GM19395 (cell line): ENCODE measurements around the gene ATP9B.

Source experiments
- ATAC-seq: cut with Tn5 transposase; IDR thresholded peaks from one replicate; pipeline ENCODE4 v1.9.1; 2021; ENCODE audit warnings: mild to moderate bottlenecking, moderate library complexity; ENCODE audit not compliant: unreplicated experiment

ATP9B gene

GRCh38 chr18:79068937-79069716 lies at the start of gene ATP9B:
TSS of gene ATP9B (plus strand) at chr18:79069394. CDS start at chr18:79069411, 17 bp downstream.
- ATAC-seq: peak; percentile 87

- ATAC-seq: no peak
Measured at GRCh38 chr18:79019881-79020280, 49.3 kb upstream of the ATP9B start.

GRCh38 chr18:79022603-79023002 lies 46.6 kb upstream of the ATP9B start:
- ATAC-seq: no peak

GRCh38 chr18:79026491-79026890 lies 42.7 kb upstream of the ATP9B start:
- no peak for ATAC-seq

- ATAC-seq: no peak
Measured at GRCh38 chr18:79030680-79031079, 38.5 kb upstream of the ATP9B start.

- ATAC-seq: no peak
Measured at GRCh38 chr18:79042276-79042675, 26.9 kb upstream of the ATP9B start.

- ATAC-seq: no peak
Measured at GRCh38 chr18:79043288-79043687, 25.9 kb upstream of the ATP9B start.

GRCh38 chr18:79046522-79046921 lies 22.7 kb upstream of the ATP9B start:
- no peak for ATAC-seq

- ATAC-seq: no peak
Measured at GRCh38 chr18:79047556-79048244, 21.5 kb upstream of the ATP9B start.

- no peak for ATAC-seq
Measured at GRCh38 chr18:79048245-79048632, 21.0 kb upstream of the ATP9B start.

GRCh38 chr18:79049506-79049905 lies 19.7 kb upstream of the ATP9B start:
- no peak for ATAC-seq

- ATAC-seq: no peak
Measured at GRCh38 chr18:79050005-79050404, 19.2 kb upstream of the ATP9B start.

GRCh38 chr18:79056827-79057367 lies 12.3 kb upstream of the ATP9B start:
- ATAC-seq: no peak

- ATAC-seq: peak; percentile 86
Measured at GRCh38 chr18:79058007-79058406, 11.2 kb upstream of the ATP9B start.

GRCh38 chr18:79062806-79063205 lies 6.4 kb upstream of the ATP9B start:
- ATAC-seq: no peak

- no peak for ATAC-seq
Measured at GRCh38 chr18:79064228-79064627, 5.0 kb upstream of the ATP9B start.

- ATAC-seq: no peak
Measured at GRCh38 chr18:79065802-79066201, 3.4 kb upstream of the ATP9B start.

- no peak for ATAC-seq
Measured at GRCh38 chr18:79067611-79068010, 1.6 kb upstream of the ATP9B start.

GRCh38 chr18:79068341-79068936 lies 755 bp upstream of the ATP9B start:
- peak; percentile 40 for ATAC-seq

GRCh38 chr18:79069717-79070151 lies 540 bp downstream of the ATP9B start:
- peak; percentile 31 for ATAC-seq

GRCh38 chr18:79070486-79070885 lies 1.3 kb downstream of the ATP9B start:
- no peak for ATAC-seq

GRCh38 chr18:79071037-79071436 lies 1.8 kb downstream of the ATP9B start:
- ATAC-seq: no peak
